Hepatic stellate cell (primary cell): Measurements from ENCODE around the gene HPD.

Source experiments
- DNase-seq: peaks from one replicate; pipeline ENCODE4 v3.0.0; 2011; ENCODE audit warnings: low spot score

Gene HPD

GRCh38 chr12:121810833-121811433, 47.7 kb downstream of the HPD start:
- no peak for DNase-seq

GRCh38 chr12:121810234-121810817, 48.3 kb downstream of the HPD start:
- no peak for DNase-seq

- no peak for DNase-seq
Measured at GRCh38 chr12:121809712-121810116, 48.9 kb downstream of the HPD start.

- no peak for DNase-seq
Measured at GRCh38 chr12:121808623-121809022, 50.0 kb downstream of the HPD start.

GRCh38 chr12:121807642-121808347, 50.9 kb downstream of the HPD start:
- no peak for DNase-seq

- no peak for DNase-seq
Measured at GRCh38 chr12:121806546-121807423, 51.9 kb downstream of the HPD start.

GRCh38 chr12:121806009-121806545, 52.6 kb downstream of the HPD start:
- DNase-seq = no peak

GRCh38 chr12:121805171-121806008, 53.3 kb downstream of the HPD start:
- no peak for DNase-seq

GRCh38 chr12:121804417-121805111, 54.1 kb downstream of the HPD start:
- DNase-seq = no peak

- DNase-seq = no peak
Measured at GRCh38 chr12:121803861-121804416, 54.7 kb downstream of the HPD start, which contains the start of gene SETD1B. TSS of gene SETD1B (plus strand) at chr12:121804009. CDS start at chr12:121804738, 729 bp downstream.

GRCh38 chr12:121802843-121803698, 55.6 kb downstream of the HPD start:
- peak; percentile 97 for DNase-seq

- DNase-seq = no peak
Measured at GRCh38 chr12:121802485-121802842, 56.2 kb downstream of the HPD start.

- DNase-seq = no peak
Measured at GRCh38 chr12:121801595-121802484, 56.8 kb downstream of the HPD start.

GRCh38 chr12:121800694-121801594, 57.7 kb downstream of the HPD start:
- peak; percentile 82 for DNase-seq

GRCh38 chr12:121799842-121800693, 58.6 kb downstream of the HPD start:
- DNase-seq = peak; percentile 97

- peak; percentile 90 for DNase-seq
Measured at GRCh38 chr12:121799156-121799841, 59.4 kb downstream of the HPD start.
